ENCODE measurements around the gene GRIP2. TPM values are rescaled to one million over a fixed set of nuclear protein-coding genes. Genes with fewer than 3 reads are reported as not detected.

GRIP2 gene
- total RNA-seq, 1 donor from 2014 or later = not detected

GRCh38 chr3:14550651-14551611 lies 10.8 kb upstream of the GRIP2 start:
- DNase-seq (ENCODE audit: low read depth) = peak; percentile 9
- no peak for TF ChIP-seq CTCF (IDR thresholded peaks at IDR 0.05; ENCODE audit: insufficient read depth, low read length, poor library complexity, severe bottlenecking)
- Histone ChIP-seq H3K36me3 (ENCODE audit: control insufficient read depth, insufficient read depth, low read length) (no peaks in the 10 kb centered on the region), H3K27me3 (ENCODE audit: control insufficient read depth, insufficient read depth, low read length) (peaks cover 52% of the 10 kb centered on the region), H3K4me3 (ENCODE audit: low read depth, low read length) (no peak overlapping the region)

GRCh38 chr3:14550181-14550580 lies 10.0 kb upstream of the GRIP2 start:
- H3K4me3 ChIP-seq (ENCODE audit: low read depth, low read length) = no peak overlapping the region
- H3K27me3 ChIP-seq (ENCODE audit: control insufficient read depth, insufficient read depth, low read length) = peaks cover 51% of the 10 kb centered on the region
- DNase-seq (ENCODE audit: low read depth) = no peak
- no peak for TF ChIP-seq CTCF (IDR thresholded peaks at IDR 0.05; ENCODE audit: insufficient read depth, low read length, poor library complexity, severe bottlenecking)
- no peaks in the 10 kb centered on the region for H3K36me3 ChIP-seq (ENCODE audit: control insufficient read depth, insufficient read depth, low read length)

DNA sequence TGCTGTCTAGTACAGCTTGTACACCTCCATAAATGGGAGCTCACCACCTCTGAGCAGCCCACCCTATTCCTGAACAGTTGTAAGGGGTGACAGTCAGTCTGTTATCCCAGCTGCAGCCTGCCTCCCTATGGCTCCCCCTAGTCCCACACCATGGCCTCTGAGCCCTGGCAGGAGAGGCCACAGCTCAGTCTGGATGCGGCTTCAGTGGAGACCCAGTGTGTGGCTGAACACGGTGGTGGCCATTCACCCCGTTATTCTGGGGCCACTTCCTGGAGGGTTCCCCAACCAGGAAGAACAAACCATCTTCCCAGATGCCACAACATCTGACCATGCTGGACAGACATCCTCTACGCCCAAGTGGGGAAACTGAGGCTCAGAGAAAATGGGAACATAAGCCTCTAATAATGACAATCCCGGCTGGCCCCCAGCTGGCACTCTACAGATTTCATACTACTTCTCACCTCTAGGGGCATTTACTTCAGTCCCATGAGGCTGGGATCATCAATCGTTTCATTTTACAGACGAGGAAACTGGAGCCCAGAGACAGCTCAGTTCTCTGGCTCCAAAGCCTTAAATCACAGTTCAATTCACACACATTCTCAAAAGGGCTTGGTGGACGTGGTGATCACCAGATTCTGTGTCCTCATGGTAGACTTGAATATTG lies 9.2 kb upstream of the GRIP2 start:
- TF ChIP-seq CTCF (IDR thresholded peaks at IDR 0.05; ENCODE audit: insufficient read depth, low read length, poor library complexity, severe bottlenecking) = peak; percentile 25
- H3K36me3 ChIP-seq (ENCODE audit: control insufficient read depth, insufficient read depth, low read length) = no peaks in the 10 kb centered on the region
- H3K4me3 ChIP-seq (ENCODE audit: low read depth, low read length) = no peak overlapping the region
- no peak for DNase-seq (ENCODE audit: low read depth)
- H3K27me3 ChIP-seq (ENCODE audit: control insufficient read depth, insufficient read depth, low read length) = peaks cover 46% of the 10 kb centered on the region

GRCh38 chr3:14548321-14548729 lies 8.2 kb upstream of the GRIP2 start:
- no peak overlapping the region for H3K4me3 ChIP-seq (ENCODE audit: low read depth, low read length)
- no peak for DNase-seq (ENCODE audit: low read depth)
- H3K27me3 ChIP-seq (ENCODE audit: control insufficient read depth, insufficient read depth, low read length) = peaks cover 44% of the 10 kb centered on the region
- H3K36me3 ChIP-seq (ENCODE audit: control insufficient read depth, insufficient read depth, low read length) = no peaks in the 10 kb centered on the region
- TF ChIP-seq CTCF (IDR thresholded peaks at IDR 0.05; ENCODE audit: insufficient read depth, low read length, poor library complexity, severe bottlenecking) = peak; percentile 83

DNA sequence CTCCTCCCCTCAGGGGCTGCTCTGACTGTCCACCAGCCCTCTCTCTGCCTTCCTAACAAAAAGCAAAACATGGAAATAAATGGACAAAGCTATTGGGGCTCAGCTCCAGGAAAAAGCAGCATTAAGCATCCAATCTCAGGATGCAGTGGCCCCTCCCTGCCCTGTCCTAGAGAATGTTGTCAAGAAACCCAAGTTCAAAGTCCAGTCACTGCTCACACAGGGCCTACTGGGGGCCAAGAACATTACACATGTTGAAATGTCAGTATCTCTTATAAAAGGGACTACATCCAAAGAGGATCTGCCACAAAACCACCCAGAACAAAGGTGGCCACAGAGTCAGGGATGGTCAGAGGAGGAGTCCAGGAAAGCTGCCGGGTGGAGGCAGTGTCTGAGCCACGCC lies 7.6 kb upstream of the GRIP2 start:
- no peak for DNase-seq (ENCODE audit: low read depth)

More for the DNA sequence above, 7.6 kb upstream of the GRIP2 start:
- Histone ChIP-seq H3K27me3 (ENCODE audit: control insufficient read depth, insufficient read depth, low read length) (peaks cover 45% of the 10 kb centered on the region), H3K4me3 (ENCODE audit: low read depth, low read length) (no peak overlapping the region), H3K36me3 (ENCODE audit: control insufficient read depth, insufficient read depth, low read length) (no peaks in the 10 kb centered on the region)
- no peak for TF ChIP-seq CTCF (IDR thresholded peaks at IDR 0.05; ENCODE audit: insufficient read depth, low read length, poor library complexity, severe bottlenecking)

Data from kidney epithelial cell (primary cell).